ENCODE data around the gene LRR1.

The LRR1 gene

DNA sequence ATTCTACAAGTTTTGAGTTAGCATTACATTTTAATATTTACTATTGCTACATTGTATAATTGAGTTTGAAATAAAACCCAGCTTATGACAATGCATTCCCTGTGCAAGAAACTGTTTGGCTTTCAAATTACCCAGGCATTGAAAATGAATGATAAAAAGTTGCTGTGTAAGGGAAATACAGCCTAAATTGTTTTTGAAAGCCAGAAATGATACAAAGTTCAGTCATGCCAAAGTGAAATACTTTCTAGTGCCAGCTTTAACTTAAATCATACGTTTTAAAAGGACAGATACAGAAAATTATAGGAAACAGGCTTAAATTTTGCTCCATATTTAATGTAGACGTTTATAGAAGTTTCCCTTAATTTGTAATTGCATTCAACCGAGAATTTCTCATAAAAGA lies 24.6 kb downstream of the LRR1 start:
- no peak for DNase-seq (ENCODE audit: low spot score)
- TF ChIP-seq, protein P1, sequence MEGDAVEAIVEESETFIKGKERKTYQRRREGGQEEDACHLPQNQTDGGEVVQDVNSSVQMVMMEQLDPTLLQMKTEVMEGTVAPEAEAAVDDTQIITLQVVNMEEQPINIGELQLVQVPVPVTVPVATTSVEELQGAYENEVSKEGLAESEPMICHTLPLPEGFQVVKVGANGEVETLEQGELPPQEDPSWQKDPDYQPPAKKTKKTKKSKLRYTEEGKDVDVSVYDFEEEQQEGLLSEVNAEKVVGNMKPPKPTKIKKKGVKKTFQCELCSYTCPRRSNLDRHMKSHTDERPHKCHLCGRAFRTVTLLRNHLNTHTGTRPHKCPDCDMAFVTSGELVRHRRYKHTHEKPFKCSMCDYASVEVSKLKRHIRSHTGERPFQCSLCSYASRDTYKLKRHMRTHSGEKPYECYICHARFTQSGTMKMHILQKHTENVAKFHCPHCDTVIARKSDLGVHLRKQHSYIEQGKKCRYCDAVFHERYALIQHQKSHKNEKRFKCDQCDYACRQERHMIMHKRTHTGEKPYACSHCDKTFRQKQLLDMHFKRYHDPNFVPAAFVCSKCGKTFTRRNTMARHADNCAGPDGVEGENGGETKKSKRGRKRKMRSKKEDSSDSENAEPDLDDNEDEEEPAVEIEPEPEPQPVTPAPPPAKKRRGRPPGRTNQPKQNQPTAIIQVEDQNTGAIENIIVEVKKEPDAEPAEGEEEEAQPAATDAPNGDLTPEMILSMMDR (IDR thresholded peaks at IDR 0.05; ENCODE audit: extremely low read depth, missing control alignments) = no peak

- TF ChIP-seq, protein P1 (IDR thresholded peaks at IDR 0.05; ENCODE audit: extremely low read depth, missing control alignments) = no peak
Observed at GRCh38 chr14:49623941-49624839, 25.4 kb downstream of the LRR1 start.

GRCh38 chr14:49633640-49634546 lies 35.2 kb downstream of the LRR1 start:
- TF ChIP-seq, protein P1 (IDR thresholded peaks at IDR 0.05; ENCODE audit: extremely low read depth, missing control alignments) = peak; percentile 90
- DNase-seq (ENCODE audit: low spot score) = peak; percentile 96

More at GRCh38 chr14:49623941-49624839, 25.4 kb downstream of the LRR1 start:
- peak; percentile 33 for DNase-seq (ENCODE audit: low spot score)

DNA sequence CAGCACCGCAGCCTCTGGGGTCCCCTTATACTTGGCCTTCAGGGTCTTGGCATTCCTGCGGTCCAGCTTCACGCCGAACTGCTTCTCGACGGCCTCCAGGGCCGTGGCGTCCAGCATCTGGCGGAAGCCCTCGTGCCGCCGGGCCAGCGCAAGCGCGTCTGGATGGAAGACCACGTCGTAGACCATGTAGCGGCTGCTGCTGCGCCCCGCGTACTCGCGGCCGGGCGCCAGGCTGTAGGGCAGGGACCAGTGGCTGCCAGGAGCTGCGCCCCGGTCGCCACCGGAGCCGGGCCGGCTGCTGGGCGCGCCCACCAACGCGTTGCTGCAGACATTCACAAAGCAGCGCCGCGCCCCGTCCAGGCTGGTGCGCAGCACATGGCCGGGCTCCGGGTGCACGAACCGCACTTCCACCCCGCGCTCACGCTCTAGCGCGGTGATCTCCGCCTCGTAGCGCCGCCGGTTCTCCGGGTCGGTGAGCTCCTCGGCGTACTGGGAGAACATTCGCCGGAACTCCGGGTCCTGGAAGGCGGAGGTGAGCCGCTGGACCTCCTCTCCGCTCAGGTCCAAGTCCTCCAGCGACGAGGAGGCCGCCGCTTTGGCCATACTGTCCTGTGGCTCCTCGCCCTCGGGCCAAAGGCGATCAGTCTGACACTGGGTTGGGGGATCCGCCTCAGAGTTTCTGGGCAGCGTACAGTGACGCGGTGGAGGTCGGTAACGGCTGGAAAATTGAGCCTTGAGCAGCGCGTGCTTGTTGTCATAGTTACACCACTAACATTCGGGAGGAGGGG lies 36.0 kb downstream of the LRR1 start, which contains the start of gene DNAAF2:
TSS of gene DNAAF2 (minus strand) at position 698 of the 788 bp plus-strand sequence. CDS start at position 603, 95 bp downstream.
- DNase-seq (ENCODE audit: low spot score) = peak; percentile 59
- TF ChIP-seq, protein P1 (IDR thresholded peaks at IDR 0.05; ENCODE audit: extremely low read depth, missing control alignments) = no peak

- no peak for DNase-seq (ENCODE audit: low spot score)
- TF ChIP-seq, protein P1 (IDR thresholded peaks at IDR 0.05; ENCODE audit: extremely low read depth, missing control alignments) = no peak
Observed at GRCh38 chr14:49636866-49637265, 38.1 kb downstream of the LRR1 start.

- no peak for DNase-seq (ENCODE audit: low spot score)
- TF ChIP-seq, protein P1 (IDR thresholded peaks at IDR 0.05; ENCODE audit: extremely low read depth, missing control alignments) = no peak
Observed at GRCh38 chr14:49637534-49638078, 38.9 kb downstream of the LRR1 start.

Measured in GM20000 (cell line).